BE2C (cell line): Measurements from ENCODE around the gene ZC3H12D.
"Not testable (repeated sequence)": the region's sequence is repeated elsewhere in the genome, so short reads cannot be mapped to it uniquely, and the experiment has no call there.

Experiments used
- DNase-seq: peaks from one replicate; pipeline ENCODE4 v3.0.0-alpha.2; 2020
- H3K27me3 ChIP-seq: fragments of 250-450 bp; sonication (Bioruptor Pico); 2 replicates; pipeline ENCODE4 v1.5.1; 2020; ENCODE audit warnings: mild to moderate bottlenecking
- H3K36me3 ChIP-seq: fragments of 250-450 bp; sonication (Bioruptor Pico); 2 replicates; pipeline ENCODE4 v1.5.1; 2020; ENCODE audit warnings: mild to moderate bottlenecking
- H3K4me1 ChIP-seq: fragments of 250-450 bp; sonication (Bioruptor Pico); 2 replicates; pipeline ENCODE4 v1.5.1; 2020
- H3K4me3 ChIP-seq: 2 replicates; pipeline ENCODE4 v1.5.1; 2011; ENCODE audit warnings: low read depth, low read length
- H3K9me3 ChIP-seq: fragments of 250-450 bp; sonication (Bioruptor Pico); 2 replicates; pipeline ENCODE4 v1.5.1; 2020
- CTCF ChIP-seq: IDR thresholded peaks from 2 replicates; pipeline ENCODE4 v1.5.1; 2012; ENCODE audit warnings: mild to moderate bottlenecking, low read depth, low read length

ZC3H12D gene

GRCh38 chr6:149448821-149449453 lies 35.9 kb downstream of the ZC3H12D start:
- Histone ChIP-seq H3K4me1 (no peaks in the 10 kb centered on the region), H3K4me3 (no peak overlapping the region), H3K9me3 (no peaks in the 10 kb centered on the region), H3K36me3 (no peaks in the 10 kb centered on the region), H3K27me3 (no peaks in the 10 kb centered on the region)
- no peak for DNase-seq
- no peak for TF ChIP-seq CTCF

GRCh38 chr6:149446791-149447376 lies 37.9 kb downstream of the ZC3H12D start:
- Histone ChIP-seq H3K9me3 (no peaks in the 10 kb centered on the region), H3K27me3 (no peaks in the 10 kb centered on the region), H3K36me3 (no peaks in the 10 kb centered on the region), H3K4me1 (no peaks in the 10 kb centered on the region), H3K4me3 (no peak overlapping the region)
- no peak for DNase-seq
- TF ChIP-seq CTCF = 0 out of 2 replicates have a peak, but pooled peaks have one; percentile 13

GRCh38 chr6:149445573-149445972 lies 39.2 kb downstream of the ZC3H12D start:
- H3K4me1 ChIP-seq = no peaks in the 10 kb centered on the region
- TF ChIP-seq CTCF = no peak
- no peaks in the 10 kb centered on the region for H3K36me3 ChIP-seq
- no peak overlapping the region for H3K4me3 ChIP-seq
- DNase-seq = no peak
- H3K27me3 ChIP-seq = no peaks in the 10 kb centered on the region
- H3K9me3 ChIP-seq = no peaks in the 10 kb centered on the region

- DNase-seq = no peak
- Histone ChIP-seq H3K9me3 (no peaks in the 10 kb centered on the region), H3K4me3 (no peak overlapping the region), H3K27me3 (no peaks in the 10 kb centered on the region), H3K36me3 (no peaks in the 10 kb centered on the region), H3K4me1 (no peaks in the 10 kb centered on the region)
- no peak for TF ChIP-seq CTCF
Measured at GRCh38 chr6:149445095-149445466, 39.7 kb downstream of the ZC3H12D start.

GRCh38 chr6:149444360-149445094 lies 40.3 kb downstream of the ZC3H12D start:
- H3K9me3 ChIP-seq, H3K4me1 ChIP-seq, H3K27me3 ChIP-seq, H3K36me3 ChIP-seq, DNase-seq, H3K4me3 ChIP-seq: not testable (repeated sequence)

- Histone ChIP-seq H3K27me3 (no peaks in the 10 kb centered on the region), H3K9me3 (no peaks in the 10 kb centered on the region), H3K4me3 (no peak overlapping the region), H3K36me3 (no peaks in the 10 kb centered on the region), H3K4me1 (no peaks in the 10 kb centered on the region)
- TF ChIP-seq CTCF = no peak
- no peak for DNase-seq
Measured at GRCh38 chr6:149443411-149444181, 41.2 kb downstream of the ZC3H12D start.
